H54 (cell line): Measurements from ENCODE around the gene FKRP.

Experiments used
- DNase-seq: peaks from one replicate; pipeline ENCODE4 v3.0.0; 2011; ENCODE audit warnings: low spot score, mixed read lengths; ENCODE audit not compliant: insufficient read length
- FAIRE-seq: peaks from 3 replicates; lab custom pipeline; 2011; peaks lifted over from hg19 to GRCh38; lab: Jason Lieb, UNC
- POLR2A ChIP-seq: IDR thresholded peaks from 2 replicates; pipeline ENCODE4 v1.6.1; 2011; ENCODE audit warnings: low read depth, mild to moderate bottlenecking, low read length

The FKRP gene

DNA sequence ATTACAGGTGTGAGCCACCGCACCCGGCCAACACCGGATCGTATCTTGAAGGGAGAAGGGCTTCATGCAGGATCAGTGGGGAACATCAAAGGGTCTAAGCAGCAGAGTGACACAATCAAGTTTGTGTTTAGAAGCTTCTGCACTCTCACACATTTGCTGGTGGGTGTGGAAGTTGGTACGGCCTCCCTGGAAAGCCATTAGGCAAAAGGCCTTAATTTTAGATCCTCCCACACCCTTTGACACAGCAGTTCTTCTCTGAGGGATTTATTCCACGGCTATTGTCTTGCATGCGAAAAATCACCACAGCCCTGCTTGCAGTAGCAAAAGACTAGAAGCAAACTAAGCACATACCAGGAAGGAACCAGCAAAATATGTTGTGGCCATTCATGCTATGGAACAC lies 60.8 kb downstream of the FKRP start:
- no peak for TF ChIP-seq POLR2A
- DNase-seq (no peak), FAIRE-seq (no peak)
